Measurements from ENCODE around the gene SAFB. TPM values are rescaled to one million over a fixed set of nuclear protein-coding genes. Genes with fewer than 3 reads are reported as not detected.

The SAFB gene
- total and polyA plus RNA-seq, 12 donors, result 42.8 to 72.5 (median 50.2) TPM

DNA sequence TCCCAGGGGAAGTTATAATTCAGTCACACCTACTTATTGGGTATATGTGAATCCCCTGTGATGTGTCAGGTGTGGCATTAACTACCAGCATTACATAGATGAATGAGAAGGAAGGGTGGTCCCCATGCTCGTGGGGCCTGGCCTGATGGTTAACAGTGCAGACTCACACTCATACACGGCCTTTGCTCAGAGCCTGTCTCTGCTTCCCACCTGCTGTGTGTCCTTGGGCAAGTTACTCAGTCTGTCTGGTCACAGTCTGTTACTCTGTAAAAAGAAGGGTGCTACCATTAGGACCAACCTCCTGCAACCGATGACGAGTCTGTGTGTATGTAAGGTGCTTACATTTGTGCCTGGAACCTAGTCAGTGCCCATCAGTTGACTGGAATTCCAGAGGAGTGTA, 23.8 kb downstream of the SAFB start:
- no peaks in the 10 kb centered on the region for H3K9me3 ChIP-seq
- TF ChIP-seq, protein P1, sequence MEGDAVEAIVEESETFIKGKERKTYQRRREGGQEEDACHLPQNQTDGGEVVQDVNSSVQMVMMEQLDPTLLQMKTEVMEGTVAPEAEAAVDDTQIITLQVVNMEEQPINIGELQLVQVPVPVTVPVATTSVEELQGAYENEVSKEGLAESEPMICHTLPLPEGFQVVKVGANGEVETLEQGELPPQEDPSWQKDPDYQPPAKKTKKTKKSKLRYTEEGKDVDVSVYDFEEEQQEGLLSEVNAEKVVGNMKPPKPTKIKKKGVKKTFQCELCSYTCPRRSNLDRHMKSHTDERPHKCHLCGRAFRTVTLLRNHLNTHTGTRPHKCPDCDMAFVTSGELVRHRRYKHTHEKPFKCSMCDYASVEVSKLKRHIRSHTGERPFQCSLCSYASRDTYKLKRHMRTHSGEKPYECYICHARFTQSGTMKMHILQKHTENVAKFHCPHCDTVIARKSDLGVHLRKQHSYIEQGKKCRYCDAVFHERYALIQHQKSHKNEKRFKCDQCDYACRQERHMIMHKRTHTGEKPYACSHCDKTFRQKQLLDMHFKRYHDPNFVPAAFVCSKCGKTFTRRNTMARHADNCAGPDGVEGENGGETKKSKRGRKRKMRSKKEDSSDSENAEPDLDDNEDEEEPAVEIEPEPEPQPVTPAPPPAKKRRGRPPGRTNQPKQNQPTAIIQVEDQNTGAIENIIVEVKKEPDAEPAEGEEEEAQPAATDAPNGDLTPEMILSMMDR (IDR thresholded peaks at IDR 0.05), result no peak
- no peaks in the 10 kb centered on the region for H3K27me3 ChIP-seq
- no peak overlapping the region for H3K27ac ChIP-seq
- peaks cover 0 to 4% (median 0%) of the 10 kb centered on the region in 9 donors for H3K4me1 ChIP-seq
- no peak for ATAC-seq
- WGBS, 2 donors, result 88 to 93% methylated on average over 4 of the region's 4 CpGs
- H3K36me3 ChIP-seq, result peaks cover 5 to 93% (median 59%) of the 10 kb centered on the region in 9 donors
- no peak for DNase-seq
- intact Hi-C loops (cut with DNase I), result no loop called here
- no peak overlapping the region for H3K4me3 ChIP-seq

DNA sequence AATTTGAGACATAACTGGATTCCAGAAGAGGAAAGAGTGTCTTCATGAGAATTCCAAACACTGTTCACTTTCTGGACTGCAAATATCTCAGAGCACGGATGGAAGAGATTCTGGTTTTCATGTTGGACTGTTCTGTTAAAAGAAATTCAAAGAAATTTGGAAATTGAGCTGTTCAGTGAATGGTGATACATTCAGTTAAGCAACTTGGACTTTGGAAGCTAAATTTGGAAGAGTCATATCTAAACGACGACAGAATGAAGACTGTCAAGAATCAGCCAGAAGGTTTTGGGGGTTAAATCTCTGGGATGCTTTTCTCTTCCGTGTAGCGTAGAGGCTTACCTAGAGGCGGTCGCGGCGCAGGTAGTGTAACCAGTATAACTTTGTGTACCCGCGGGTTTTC, 25.6 kb downstream of the SAFB start:
- H3K36me3 ChIP-seq, result peaks cover 5 to 93% (median 66%) of the 10 kb centered on the region in 9 donors
- H3K27ac ChIP-seq, result no peak overlapping the region
- no peaks in the 10 kb centered on the region for H3K9me3 ChIP-seq
- TF ChIP-seq, protein P1 (IDR thresholded peaks at IDR 0.05), result no peak
- WGBS, 2 donors, result 85 to 91% methylated on average over 9 to 10 of the region's 11 CpGs
- intact Hi-C loops (cut with DNase I), result no loop called here
- H3K4me1 ChIP-seq, result peaks cover 0 to 2% (median 0%) of the 10 kb centered on the region in 9 donors
- no peak for DNase-seq
- H3K27me3 ChIP-seq, result no peaks in the 10 kb centered on the region
- ATAC-seq, result no peak
- H3K4me3 ChIP-seq, result no peak overlapping the region

DNA sequence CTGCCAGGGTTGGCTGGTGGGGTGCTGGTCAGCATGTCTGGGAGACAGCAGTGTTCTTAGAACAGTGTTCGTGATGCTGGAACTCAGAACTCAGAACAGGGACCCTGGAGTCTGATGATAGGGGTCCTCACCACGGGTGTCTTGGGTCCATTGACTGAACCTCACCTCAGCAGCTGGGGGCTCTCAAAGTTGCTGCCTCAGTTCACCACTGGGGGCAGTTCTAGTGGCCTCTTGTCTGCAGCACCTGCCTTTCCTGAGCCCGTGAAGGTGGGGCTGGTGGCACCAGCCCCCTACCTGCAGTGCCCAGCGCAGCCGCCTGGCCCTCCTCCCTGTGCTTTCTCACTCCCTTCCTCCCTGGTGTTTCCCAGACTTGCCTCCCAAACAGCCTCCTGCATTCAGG, 28.5 kb downstream of the SAFB start:
- Histone ChIP-seq H3K4me3 (no peak overlapping the region), H3K36me3 (peaks cover 9 to 93% (median 86%) of the 10 kb centered on the region in 9 donors), H3K4me1 (no peaks in the 10 kb centered on the region), H3K27ac (no peak overlapping the region), H3K9me3 (no peaks in the 10 kb centered on the region), H3K27me3 (no peaks in the 10 kb centered on the region)
- WGBS, 2 donors, result 93 to 95% methylated on average over 5 of the region's 5 CpGs
- TF ChIP-seq, protein P1 (IDR thresholded peaks at IDR 0.05), result no peak
- no peak for ATAC-seq
- intact Hi-C loops (cut with DNase I), result no loop called here
- DNase-seq, result no peak

DNA sequence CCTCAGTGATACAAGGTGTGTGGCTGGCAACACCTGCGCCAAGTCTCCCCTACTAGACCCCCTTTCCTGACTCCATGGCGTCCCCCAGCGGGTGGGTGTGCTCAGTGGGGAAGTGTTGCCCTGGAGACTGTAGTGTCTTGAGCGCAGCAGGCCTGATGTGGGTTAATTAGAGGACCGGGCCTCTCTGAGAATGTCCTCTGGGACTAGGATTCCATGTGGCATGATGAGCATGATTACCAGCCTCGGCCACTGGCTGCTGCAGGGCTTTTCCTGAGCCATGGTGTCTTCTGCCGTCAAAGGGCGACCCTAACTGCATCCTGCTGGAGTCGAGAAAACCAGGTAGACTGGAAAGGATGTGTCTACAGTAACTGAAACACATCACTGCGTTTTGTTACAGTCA, 29.4 kb downstream of the SAFB start:
- H3K27me3 ChIP-seq, result no peaks in the 10 kb centered on the region
- DNase-seq (no peak), ATAC-seq (no peak)
- 86 to 89% methylated on average over 10 of the region's 10 CpGs for WGBS, 2 donors
- H3K36me3 ChIP-seq, result peaks cover 9 to 93% (median 86%) of the 10 kb centered on the region in 9 donors
- TF ChIP-seq, protein P1 (IDR thresholded peaks at IDR 0.05), result no peak
- no peak overlapping the region for H3K27ac ChIP-seq
- H3K4me1 ChIP-seq, result no peaks in the 10 kb centered on the region
- no peaks in the 10 kb centered on the region for H3K9me3 ChIP-seq
- intact Hi-C loops (cut with DNase I), result no loop called here
- no peak overlapping the region for H3K4me3 ChIP-seq
